ENCODE data around the gene RXRG. TPM values are rescaled to one million over a fixed set of nuclear protein-coding genes. Genes with fewer than 3 reads are reported as not detected.

The RXRG gene
- polyA plus RNA-seq, 6 donors from 2014 or later = not detected

Other genes starting within 250 kb of the RXRG start
- gene LMX1A, start 88.4 kb downstream of the RXRG start, polyA plus RNA-seq (ENCODE audit: low read depth in 6 of 6) = not detected
- not detected for gene LRRC52, start 98.9 kb upstream of the RXRG start, polyA plus RNA-seq (ENCODE audit: low read depth in 6 of 6)
- 100 to 1,000 TPM in 4 of 6 donors, 10 to 100 TPM in 2; 76.4 to 133 (median 116) TPM for gene MGST3, start 186.1 kb upstream of the RXRG start, polyA plus RNA-seq (ENCODE audit: low read depth in 6 of 6)